CD14-positive monocyte (primary cell): ENCODE results near the gene DNMT3A. TPM values are rescaled to one million over a fixed set of nuclear protein-coding genes. Genes with fewer than 3 reads are reported as not detected.

Source experiments
- DNase-seq, 3 donors: peaks; one replicate each; pipeline ENCODE4 v3.0.0-alpha.2; 2011 to 2022
- H2AFZ ChIP-seq: 2 replicates; pipeline ENCODE4 v1.6.0; 2012; ENCODE audit warnings: mild to moderate bottlenecking, low read depth, low read length, inconsistent platforms; ENCODE audit not compliant: insufficient read depth, poor library complexity, severe bottlenecking
- H3K27ac ChIP-seq, 2 donors: 1 replicate in 1 of 2; 2 replicates in 1 of 2; pipeline ENCODE4 v1.5.1; 2012 to 2013; ENCODE audit warnings: low read length in 2 of 2, control low read depth in 1 of 2, inconsistent platforms in 1 of 2, low read depth in 1 of 2, mild to moderate bottlenecking in 1 of 2
- H3K27me3 ChIP-seq, 2 donors: one replicate each; pipeline versions ENCODE4 v1.6.0 to v1.6.1; 2011 to 2013; ENCODE audit warnings: low read length in 2 of 2; ENCODE audit not compliant: control insufficient read depth in 2 of 2, insufficient read depth in 2 of 2
- H3K36me3 ChIP-seq, 2 donors: replicated peaks in 1 of 2; 1 replicate in 1 of 2; 2 replicates in 1 of 2; pipeline versions ENCODE4 v1.5.1 to v1.6.1; 2012 to 2013; ENCODE audit warnings: low read length in 2 of 2, control low read depth in 1 of 2, inconsistent platforms in 1 of 2, mild to moderate bottlenecking in 1 of 2; ENCODE audit not compliant: insufficient read depth in 2 of 2, control insufficient read depth in 1 of 2
- H3K4me1 ChIP-seq, 2 donors: 1 replicate in 1 of 2; 2 replicates in 1 of 2; pipeline versions ENCODE4 v1.5.1 to v1.6.1; 2012 to 2013; ENCODE audit warnings: low read length in 2 of 2, control low read depth in 1 of 2, inconsistent platforms in 1 of 2, mild to moderate bottlenecking in 1 of 2, moderate library complexity in 1 of 2; ENCODE audit not compliant: insufficient read depth in 2 of 2, control insufficient read depth in 1 of 2
- H3K4me2 ChIP-seq: replicated peaks from 2 replicates; pipeline ENCODE3; 2012; ENCODE audit warnings: low read length, moderate library complexity, mild to moderate bottlenecking; ENCODE audit not compliant: poor library complexity, severe bottlenecking; ENCODE audit errors: extremely low read depth
- H3K4me3 ChIP-seq, 3 experiments: fragments of 200-600 bp in 1 of 3; sonication (generic) in 1 of 3; replicated peaks in 1 of 3; 1 replicate in 2 of 3; 2 replicates in 1 of 3; pipeline ENCODE4 v1.5.1; 2011 to 2013; ENCODE audit warnings: low read length in 3 of 3, mild to moderate bottlenecking in 3 of 3, control low read depth in 2 of 3, low read depth in 2 of 3, inconsistent platforms in 1 of 3, moderate library complexity in 1 of 3
- H3K79me2 ChIP-seq: 2 replicates; pipeline ENCODE4 v1.6.0; 2012; ENCODE audit warnings: mild to moderate bottlenecking, control low read depth, inconsistent platforms, low read length, moderate library complexity; ENCODE audit not compliant: insufficient read depth
- H3K9ac ChIP-seq: 2 replicates; pipeline ENCODE4 v1.6.0; 2017; ENCODE audit warnings: low read length, mild to moderate bottlenecking; ENCODE audit not compliant: insufficient read depth, poor library complexity, severe bottlenecking
- H3K9me3 ChIP-seq, 2 donors: replicated peaks in 1 of 2; 1 replicate in 1 of 2; 2 replicates in 1 of 2; pipeline versions ENCODE4 v1.5.1 to v1.6.1; 2012 to 2013; ENCODE audit warnings: low read length in 2 of 2, control low read depth in 1 of 2; ENCODE audit not compliant: control insufficient read depth in 1 of 2, insufficient read depth in 1 of 2
- H4K20me1 ChIP-seq: 2 replicates; pipeline ENCODE4 v1.6.0; 2012; ENCODE audit warnings: mild to moderate bottlenecking, low read length, control low read depth, moderate library complexity; ENCODE audit not compliant: insufficient read depth
- H3K27ac Mint-ChIP-seq, 7 donors: one replicate each; pipeline ENCODE4 v1.8.0; 2020; ENCODE audit warnings: mild to moderate bottlenecking in 7 of 7, mixed read lengths in 7 of 7, moderate library complexity in 6 of 7, inconsistent platforms in 2 of 7
- H3K27me3 Mint-ChIP-seq, 3 donors: one replicate each; pipeline ENCODE4 v1.8.0; 2021 to 2022; ENCODE audit warnings: low read depth in 3 of 3, mild to moderate bottlenecking in 3 of 3, mixed read lengths in 3 of 3, moderate library complexity in 3 of 3, inconsistent platforms in 1 of 3
- H3K36me3 Mint-ChIP-seq, 2 donors: one replicate each; pipeline ENCODE4 v1.8.0; 2020; ENCODE audit warnings: mixed read lengths in 2 of 2, inconsistent platforms in 1 of 2, mild to moderate bottlenecking in 1 of 2
- H3K4me1 Mint-ChIP-seq: one replicate; pipeline ENCODE4 v1.8.0; 2020; ENCODE audit warnings: mild to moderate bottlenecking, mixed read lengths
- H3K4me3 Mint-ChIP-seq, 2 donors: one replicate each; pipeline ENCODE4 v1.8.0; 2020; ENCODE audit warnings: mild to moderate bottlenecking in 2 of 2, mixed read lengths in 2 of 2, moderate library complexity in 1 of 2
- H3K9me3 Mint-ChIP-seq, 7 donors: one replicate each; pipeline ENCODE4 v1.8.0; 2020 to 2022; ENCODE audit warnings: mixed read lengths in 7 of 7, mild to moderate bottlenecking in 6 of 7, moderate library complexity in 6 of 7, inconsistent platforms in 2 of 7
- CTCF ChIP-seq: fragments of 200-600 bp; IDR thresholded peaks from one replicate; pipeline ENCODE4 v1.8.0; 2022; ENCODE audit warnings: antibody characterized with exemption, mild to moderate bottlenecking
- WGBS: methylation state at CpG from one replicate; pipeline ENCODE4 v1.1.5; 2013; ENCODE audit warnings: missing lambda C conversion rate; ENCODE audit not compliant: insufficient coverage; 5-methylcytosine and 5-hydroxymethylcytosine counted together
- intact Hi-C, 2 donors: fragments of 100-400 bp; cut with micrococcal nuclease; formaldehyde crosslinking; loops; one replicate each; pipeline versions ENCODE4 v1.15.0 to v1.15.1; 2023
- polyA plus RNA-seq, 3 donors: library from polyadenylated mRNA; depleted of rRNA in 1 of 3; unstranded in 2 of 3; stranded (reverse) in 1 of 3; fragments of 300-500 nt in 2 of 3; fragments of >200 nt in 1 of 3; fragmentation: Illumina TruSeq in 2 of 3; gene quantifications; 1 replicate in 2 of 3; 2 replicates in 1 of 3; pipeline ENCODE4 v1.2.3, GENCODE V29; 2012 to 2021

Gene DNMT3A
- polyA plus RNA-seq, 3 donors, result 1.7 to 7.9 (median 2.7) TPM

- DNase-seq, result no peak
Observed at GRCh38 chr2:25380586-25381375, 39.1 kb upstream of the DNMT3A start.

GRCh38 chr2:25380023-25380422 lies 38.3 kb upstream of the DNMT3A start:
- no peak overlapping the region for H2AFZ ChIP-seq
- no peak overlapping the region for H3K4me2 ChIP-seq

More at GRCh38 chr2:25380586-25381375, 39.1 kb upstream of the DNMT3A start:
- Mint-ChIP-seq H3K4me1 (peaks cover 40% of the 10 kb centered on the region), H3K27me3 (peaks cover 0 to 9% (median 0%) of the 10 kb centered on the region in 3 donors), H3K36me3 (no peaks in the 10 kb centered on the region), H3K27ac (no peak overlapping the region), H3K9me3 (peaks cover 0 to 6% (median 0%) of the 10 kb centered on the region in 7 donors), H3K4me3 (no peak overlapping the region)
- H3K9ac ChIP-seq, result no peak overlapping the region
- no peaks in the 10 kb centered on the region for H3K36me3 ChIP-seq
- H3K4me2 ChIP-seq, result no peak overlapping the region
- H3K4me1 ChIP-seq, result peaks cover 30 to 35% of the 10 kb centered on the region in 2 donors
- no peak for TF ChIP-seq CTCF
- 97% methylated on average over 8 of the region's 12 CpGs for WGBS
- no peak overlapping the region for H3K4me3 ChIP-seq
- no peaks in the 10 kb centered on the region for H4K20me1 ChIP-seq
- intact Hi-C loops, result no loop called here
- no peak overlapping the region for H3K27ac ChIP-seq
- H3K27me3 ChIP-seq, result no peaks in the 10 kb centered on the region
- no peaks in the 10 kb centered on the region for H3K9me3 ChIP-seq
- H3K79me2 ChIP-seq, result no peaks in the 10 kb centered on the region
- H2AFZ ChIP-seq, result no peak overlapping the region

More at GRCh38 chr2:25380023-25380422, 38.3 kb upstream of the DNMT3A start:
- Histone ChIP-seq H4K20me1 (no peaks in the 10 kb centered on the region), H3K79me2 (no peaks in the 10 kb centered on the region), H3K9me3 (no peaks in the 10 kb centered on the region), H3K4me1 (peaks cover 30 to 35% of the 10 kb centered on the region in 2 donors), H3K36me3 (no peaks in the 10 kb centered on the region), H3K27me3 (no peaks in the 10 kb centered on the region), H3K27ac (no peak overlapping the region), H3K4me3 (no peak overlapping the region), H3K9ac (no peak overlapping the region)
- no peak for TF ChIP-seq CTCF
- WGBS, result 70% methylated on average over 2 of the region's 5 CpGs
- H3K4me1 Mint-ChIP-seq, result peaks cover 41% of the 10 kb centered on the region
- H3K36me3 Mint-ChIP-seq, result no peaks in the 10 kb centered on the region
- H3K9me3 Mint-ChIP-seq, result peaks cover 0 to 6% (median 0%) of the 10 kb centered on the region in 7 donors
- H3K27me3 Mint-ChIP-seq, result peaks cover 0 to 9% (median 0%) of the 10 kb centered on the region in 3 donors
- no peak overlapping the region for H3K4me3 Mint-ChIP-seq
- intact Hi-C loops, result no loop called here
- DNase-seq, result no peak
- no peak overlapping the region for H3K27ac Mint-ChIP-seq
